ENCODE results near the gene MAST2.

The MAST2 gene

GRCh38 chr1:45979074-45979777 lies 175.8 kb downstream of the MAST2 start:
- Histone ChIP-seq H3K27ac (ENCODE audit: low read depth, low read length, severe bottlenecking) (no peak overlapping the region), H3K36me3 (ENCODE audit: control insufficient read depth, insufficient read depth, low read length) (peaks cover 10% of the 10 kb centered on the region), H3K4me1 (ENCODE audit: control insufficient read depth, insufficient read depth, low read length, poor library complexity, severe bottlenecking) (no peaks in the 10 kb centered on the region), H3K9me3 (ENCODE audit: control insufficient read depth, low read length) (no peaks in the 10 kb centered on the region), H3K4me3 (ENCODE audit: extremely low read depth, insufficient read depth, low read length, poor library complexity, severe bottlenecking) (no peak overlapping the region)
- 93% methylated on average over 2 of the region's 2 CpGs; no CpG with 5 or more reads in 1 of the 2 experiments for WGBS, 2 experiments (ENCODE audit: insufficient coverage in 2 of 2)

- no peaks in the 10 kb centered on the region for H3K9me3 ChIP-seq (ENCODE audit: control insufficient read depth, low read length)
- no peak overlapping the region for H3K4me3 ChIP-seq (ENCODE audit: extremely low read depth, insufficient read depth, low read length, poor library complexity, severe bottlenecking)
- no peaks in the 10 kb centered on the region for H3K4me1 ChIP-seq (ENCODE audit: control insufficient read depth, insufficient read depth, low read length, poor library complexity, severe bottlenecking)
- 83 to 96% methylated on average over 4 of the region's 5 CpGs for WGBS, 2 experiments (ENCODE audit: insufficient coverage in 2 of 2)
- H3K36me3 ChIP-seq (ENCODE audit: control insufficient read depth, insufficient read depth, low read length), result peaks cover 10% of the 10 kb centered on the region
- no peak overlapping the region for H3K27ac ChIP-seq (ENCODE audit: low read depth, low read length, severe bottlenecking)
Measured at GRCh38 chr1:45979778-45980176, 176.4 kb downstream of the MAST2 start.

- H3K27ac ChIP-seq (ENCODE audit: low read depth, low read length, severe bottlenecking), result no peak overlapping the region
- no CpG with 5 or more reads among the region's 2 CpGs for WGBS, 2 experiments (ENCODE audit: insufficient coverage in 2 of 2)
- no peaks in the 10 kb centered on the region for H3K4me1 ChIP-seq (ENCODE audit: control insufficient read depth, insufficient read depth, low read length, poor library complexity, severe bottlenecking)
- H3K9me3 ChIP-seq (ENCODE audit: control insufficient read depth, low read length), result no peaks in the 10 kb centered on the region
- H3K4me3 ChIP-seq (ENCODE audit: extremely low read depth, insufficient read depth, low read length, poor library complexity, severe bottlenecking), result no peak overlapping the region
- peaks cover 3% of the 10 kb centered on the region for H3K36me3 ChIP-seq (ENCODE audit: control insufficient read depth, insufficient read depth, low read length)
Measured at GRCh38 chr1:45982359-45982758, 178.9 kb downstream of the MAST2 start.

GRCh38 chr1:45983967-45984366 lies 180.6 kb downstream of the MAST2 start:
- Histone ChIP-seq H3K4me3 (ENCODE audit: extremely low read depth, insufficient read depth, low read length, poor library complexity, severe bottlenecking) (no peak overlapping the region), H3K9me3 (ENCODE audit: control insufficient read depth, low read length) (no peaks in the 10 kb centered on the region), H3K36me3 (ENCODE audit: control insufficient read depth, insufficient read depth, low read length) (peaks cover 6% of the 10 kb centered on the region), H3K27ac (ENCODE audit: low read depth, low read length, severe bottlenecking) (no peak overlapping the region), H3K4me1 (ENCODE audit: control insufficient read depth, insufficient read depth, low read length, poor library complexity, severe bottlenecking) (no peaks in the 10 kb centered on the region)

- no peak overlapping the region for H3K4me3 ChIP-seq (ENCODE audit: extremely low read depth, insufficient read depth, low read length, poor library complexity, severe bottlenecking)
- H3K36me3 ChIP-seq (ENCODE audit: control insufficient read depth, insufficient read depth, low read length), result peaks cover 6% of the 10 kb centered on the region
- no peaks in the 10 kb centered on the region for H3K9me3 ChIP-seq (ENCODE audit: control insufficient read depth, low read length)
- WGBS, 2 experiments (ENCODE audit: insufficient coverage in 2 of 2), result 83 to 94% methylated on average over 2 to 4 of the region's 4 CpGs
- H3K4me1 ChIP-seq (ENCODE audit: control insufficient read depth, insufficient read depth, low read length, poor library complexity, severe bottlenecking), result no peaks in the 10 kb centered on the region
- H3K27ac ChIP-seq (ENCODE audit: low read depth, low read length, severe bottlenecking), result no peak overlapping the region
Measured at GRCh38 chr1:45987204-45987603, 183.8 kb downstream of the MAST2 start.

GRCh38 chr1:45989249-45989648 lies 185.8 kb downstream of the MAST2 start:
- Histone ChIP-seq H3K36me3 (ENCODE audit: control insufficient read depth, insufficient read depth, low read length) (peaks cover 3% of the 10 kb centered on the region), H3K27ac (ENCODE audit: low read depth, low read length, severe bottlenecking) (no peak overlapping the region), H3K4me1 (ENCODE audit: control insufficient read depth, insufficient read depth, low read length, poor library complexity, severe bottlenecking) (no peaks in the 10 kb centered on the region), H3K4me3 (ENCODE audit: extremely low read depth, insufficient read depth, low read length, poor library complexity, severe bottlenecking) (no peak overlapping the region), H3K9me3 (ENCODE audit: control insufficient read depth, low read length) (no peaks in the 10 kb centered on the region)
- WGBS, 2 experiments (ENCODE audit: insufficient coverage in 2 of 2), result 83 to 100% methylated on average over 1 of the region's 2 CpGs

- Histone ChIP-seq H3K4me3 (ENCODE audit: extremely low read depth, insufficient read depth, low read length, poor library complexity, severe bottlenecking) (no peak overlapping the region), H3K27ac (ENCODE audit: low read depth, low read length, severe bottlenecking) (no peak overlapping the region), H3K4me1 (ENCODE audit: control insufficient read depth, insufficient read depth, low read length, poor library complexity, severe bottlenecking) (no peaks in the 10 kb centered on the region), H3K36me3 (ENCODE audit: control insufficient read depth, insufficient read depth, low read length) (peaks cover 10% of the 10 kb centered on the region), H3K9me3 (ENCODE audit: control insufficient read depth, low read length) (no peaks in the 10 kb centered on the region)
- WGBS, 2 experiments (ENCODE audit: insufficient coverage in 2 of 2), result 96 to 100% methylated on average over 4 to 6 of the region's 6 CpGs
Measured at GRCh38 chr1:45994423-45994822, 191.0 kb downstream of the MAST2 start.

GRCh38 chr1:45995298-45995697 lies 191.9 kb downstream of the MAST2 start:
- WGBS, 2 experiments (ENCODE audit: insufficient coverage in 2 of 2), result 92 to 97% methylated on average over 5 to 6 of the region's 8 CpGs
- Histone ChIP-seq H3K4me1 (ENCODE audit: control insufficient read depth, insufficient read depth, low read length, poor library complexity, severe bottlenecking) (no peaks in the 10 kb centered on the region), H3K27ac (ENCODE audit: low read depth, low read length, severe bottlenecking) (no peak overlapping the region), H3K4me3 (ENCODE audit: extremely low read depth, insufficient read depth, low read length, poor library complexity, severe bottlenecking) (no peak overlapping the region), H3K36me3 (ENCODE audit: control insufficient read depth, insufficient read depth, low read length) (peaks cover 10% of the 10 kb centered on the region), H3K9me3 (ENCODE audit: control insufficient read depth, low read length) (no peaks in the 10 kb centered on the region)

- H3K36me3 ChIP-seq (ENCODE audit: control insufficient read depth, insufficient read depth, low read length), result peaks cover 21% of the 10 kb centered on the region
- H3K4me1 ChIP-seq (ENCODE audit: control insufficient read depth, insufficient read depth, low read length, poor library complexity, severe bottlenecking), result no peaks in the 10 kb centered on the region
- no peak overlapping the region for H3K4me3 ChIP-seq (ENCODE audit: extremely low read depth, insufficient read depth, low read length, poor library complexity, severe bottlenecking)
- 78 to 100% methylated on average over 1 to 2 of the region's 3 CpGs for WGBS, 2 experiments (ENCODE audit: insufficient coverage in 2 of 2)
- H3K9me3 ChIP-seq (ENCODE audit: control insufficient read depth, low read length), result no peaks in the 10 kb centered on the region
- no peak overlapping the region for H3K27ac ChIP-seq (ENCODE audit: low read depth, low read length, severe bottlenecking)
Measured at GRCh38 chr1:45998020-45998617, 194.7 kb downstream of the MAST2 start.

GRCh38 chr1:45999507-45999906 lies 196.1 kb downstream of the MAST2 start:
- peaks cover 29% of the 10 kb centered on the region for H3K36me3 ChIP-seq (ENCODE audit: control insufficient read depth, insufficient read depth, low read length)
- H3K4me1 ChIP-seq (ENCODE audit: control insufficient read depth, insufficient read depth, low read length, poor library complexity, severe bottlenecking), result no peaks in the 10 kb centered on the region
- no peak overlapping the region for H3K27ac ChIP-seq (ENCODE audit: low read depth, low read length, severe bottlenecking)
- 100% methylated on average over 2 of the region's 2 CpGs; no CpG with 5 or more reads in 1 of the 2 experiments for WGBS, 2 experiments (ENCODE audit: insufficient coverage in 2 of 2)
- no peak overlapping the region for H3K4me3 ChIP-seq (ENCODE audit: extremely low read depth, insufficient read depth, low read length, poor library complexity, severe bottlenecking)
- no peaks in the 10 kb centered on the region for H3K9me3 ChIP-seq (ENCODE audit: control insufficient read depth, low read length)

GRCh38 chr1:46001081-46001785 lies 197.8 kb downstream of the MAST2 start:
- Histone ChIP-seq H3K27ac (ENCODE audit: low read depth, low read length, severe bottlenecking) (no peak overlapping the region), H3K4me1 (ENCODE audit: control insufficient read depth, insufficient read depth, low read length, poor library complexity, severe bottlenecking) (no peaks in the 10 kb centered on the region), H3K9me3 (ENCODE audit: control insufficient read depth, low read length) (no peaks in the 10 kb centered on the region), H3K4me3 (ENCODE audit: extremely low read depth, insufficient read depth, low read length, poor library complexity, severe bottlenecking) (no peak overlapping the region), H3K36me3 (ENCODE audit: control insufficient read depth, insufficient read depth, low read length) (peaks cover 39% of the 10 kb centered on the region)
- 100% methylated on average over 1 of the region's 3 CpGs for WGBS, 2 experiments (ENCODE audit: insufficient coverage in 2 of 2)
